DOHH2 (cell line): ENCODE measurements around the gene CASZ1.

Experiments used
- H3F3A ChIP-seq: fragments of 200-600 bp; sonication (generic), shearing (Covaris generic); 2 replicates; pipeline ENCODE4 v1.6.0; 2016; ENCODE audit warnings: antibody characterized with exemption, mild to moderate bottlenecking; ENCODE audit not compliant: control insufficient read depth, insufficient read depth
- H3K27ac ChIP-seq: fragments of 200-600 bp; sonication (generic); 2 replicates; pipeline ENCODE4 v1.5.1; 2014; ENCODE audit warnings: low read depth, mild to moderate bottlenecking, low read length, moderate library complexity
- H3K27me3 ChIP-seq: fragments of 200-600 bp; sonication (generic); 2 replicates; pipeline ENCODE4 v1.6.1; 2014; ENCODE audit warnings: mild to moderate bottlenecking, low read length, mixed read lengths; ENCODE audit not compliant: control insufficient read depth
- H3K36me3 ChIP-seq: fragments of 200-600 bp; sonication (generic); 2 replicates; pipeline ENCODE4 v1.6.1; 2014; ENCODE audit warnings: mild to moderate bottlenecking, low read length, moderate library complexity, mixed read lengths; ENCODE audit not compliant: control insufficient read depth
- H3K4me1 ChIP-seq: fragments of 200-600 bp; sonication (generic); 2 replicates; pipeline ENCODE4 v1.6.1; 2014; ENCODE audit warnings: mild to moderate bottlenecking, low read length, mixed read lengths; ENCODE audit not compliant: control insufficient read depth
- H3K4me2 ChIP-seq: fragments of 200-600 bp; sonication (generic); 2 replicates; pipeline ENCODE4 v1.6.0; 2014; ENCODE audit warnings: mild to moderate bottlenecking, low read length, moderate library complexity
- H3K4me3 ChIP-seq: fragments of 200-600 bp; sonication (generic); 2 replicates; pipeline ENCODE4 v1.5.1; 2014; ENCODE audit warnings: mild to moderate bottlenecking, low read length, mixed read lengths
- H3K79me2 ChIP-seq: fragments of 200-600 bp; sonication (generic); 2 replicates; pipeline ENCODE4 v1.6.1; 2014; ENCODE audit warnings: mild to moderate bottlenecking, low read length, mixed read lengths; ENCODE audit not compliant: control insufficient read depth
- H3K9me2 ChIP-seq: fragments of 200-600 bp; sonication (generic); replicated peaks from 2 replicates; pipeline ENCODE4 v1.6.1; 2014; ENCODE audit warnings: mild to moderate bottlenecking, low read length, mixed read lengths; ENCODE audit not compliant: control insufficient read depth
- H3K9me3 ChIP-seq: fragments of 200-600 bp; sonication (generic); 2 replicates; pipeline ENCODE4 v1.6.1; 2014; ENCODE audit warnings: antibody characterized with exemption, low read length, mixed read lengths; ENCODE audit not compliant: control insufficient read depth, insufficient read depth
- H4K20me1 ChIP-seq: fragments of 200-600 bp; sonication (generic); 2 replicates; pipeline ENCODE4 v1.6.0; 2014; ENCODE audit warnings: low read depth, mild to moderate bottlenecking, antibody characterized with exemption, low read length, moderate library complexity; ENCODE audit not compliant: control insufficient read depth, insufficient read depth
- EZH2phosphoT487 ChIP-seq: fragments of 200-600 bp; sonication (generic); IDR thresholded peaks from 2 replicates; pipeline ENCODE4 v1.6.1; 2017; ENCODE audit warnings: borderline replicate concordance, mild to moderate bottlenecking, antibody characterized with exemption, low read length, moderate library complexity, mixed read lengths
- TF ChIP-seq, protein P1 (sequence below): fragments of 200-600 bp; sonication (generic); IDR thresholded peaks from one replicate; pipeline ENCODE4 v1.5.1; 2014; ENCODE audit warnings: antibody characterized with exemption, mild to moderate bottlenecking, low read depth, low read length; ENCODE audit not compliant: poor library complexity, severe bottlenecking

Gene CASZ1

DNA sequence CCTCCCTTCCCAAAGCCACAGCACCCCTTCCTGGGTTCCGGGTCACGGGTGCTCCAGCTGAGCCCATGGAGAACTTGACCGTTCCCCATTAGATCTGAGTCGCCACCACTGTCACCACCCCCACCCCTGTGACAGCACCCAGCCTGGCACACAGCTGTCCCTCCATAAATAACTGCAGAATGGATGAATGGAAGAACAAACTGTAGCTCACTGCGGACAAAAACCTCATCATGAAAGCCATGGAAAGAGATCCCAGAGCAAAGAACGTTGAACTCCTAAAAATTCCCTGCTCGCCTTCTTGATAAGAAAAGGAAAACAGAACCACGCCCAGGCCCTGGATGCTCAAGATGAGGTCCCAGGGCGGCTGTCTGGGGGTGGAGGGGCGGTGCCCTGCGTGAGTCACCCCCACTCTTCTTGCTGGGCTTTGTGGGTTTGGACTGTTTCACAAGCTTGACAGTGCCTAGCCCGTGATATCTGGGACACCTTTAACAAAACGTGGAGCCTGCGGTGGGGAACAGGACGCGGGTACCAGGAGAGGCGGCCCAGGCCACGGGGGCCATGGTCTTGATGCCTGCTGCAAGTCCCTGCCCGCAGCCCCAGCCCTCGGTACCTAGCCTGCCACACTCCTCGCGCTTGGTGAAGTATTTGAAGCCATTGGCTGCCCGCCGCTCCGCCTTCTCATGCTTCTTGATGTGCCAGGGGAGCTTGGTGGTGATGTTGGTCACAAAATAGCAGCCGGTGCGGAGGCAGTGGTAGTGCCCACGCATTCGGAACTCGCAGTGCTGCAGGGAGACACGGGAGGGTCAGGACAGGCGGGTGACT, 151.9 kb downstream of the CASZ1 start:
- no peaks in the 10 kb centered on the region for H4K20me1 ChIP-seq
- H3K36me3 ChIP-seq, result no peaks in the 10 kb centered on the region
- H3F3A ChIP-seq, result no peaks in the 10 kb centered on the region
- H3K79me2 ChIP-seq, result no peaks in the 10 kb centered on the region
- no peaks in the 10 kb centered on the region for H3K4me1 ChIP-seq
- H3K4me2 ChIP-seq, result no peak overlapping the region
- no peaks in the 10 kb centered on the region for H3K9me3 ChIP-seq
- H3K27ac ChIP-seq, result no peak overlapping the region
- no peaks in the 10 kb centered on the region for H3K27me3 ChIP-seq
- no peaks in the 10 kb centered on the region for H3K9me2 ChIP-seq
- TF ChIP-seq, protein P1, sequence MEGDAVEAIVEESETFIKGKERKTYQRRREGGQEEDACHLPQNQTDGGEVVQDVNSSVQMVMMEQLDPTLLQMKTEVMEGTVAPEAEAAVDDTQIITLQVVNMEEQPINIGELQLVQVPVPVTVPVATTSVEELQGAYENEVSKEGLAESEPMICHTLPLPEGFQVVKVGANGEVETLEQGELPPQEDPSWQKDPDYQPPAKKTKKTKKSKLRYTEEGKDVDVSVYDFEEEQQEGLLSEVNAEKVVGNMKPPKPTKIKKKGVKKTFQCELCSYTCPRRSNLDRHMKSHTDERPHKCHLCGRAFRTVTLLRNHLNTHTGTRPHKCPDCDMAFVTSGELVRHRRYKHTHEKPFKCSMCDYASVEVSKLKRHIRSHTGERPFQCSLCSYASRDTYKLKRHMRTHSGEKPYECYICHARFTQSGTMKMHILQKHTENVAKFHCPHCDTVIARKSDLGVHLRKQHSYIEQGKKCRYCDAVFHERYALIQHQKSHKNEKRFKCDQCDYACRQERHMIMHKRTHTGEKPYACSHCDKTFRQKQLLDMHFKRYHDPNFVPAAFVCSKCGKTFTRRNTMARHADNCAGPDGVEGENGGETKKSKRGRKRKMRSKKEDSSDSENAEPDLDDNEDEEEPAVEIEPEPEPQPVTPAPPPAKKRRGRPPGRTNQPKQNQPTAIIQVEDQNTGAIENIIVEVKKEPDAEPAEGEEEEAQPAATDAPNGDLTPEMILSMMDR, result no peak
- no peak for TF ChIP-seq EZH2phosphoT487
- H3K4me3 ChIP-seq, result no peak overlapping the region

DNA sequence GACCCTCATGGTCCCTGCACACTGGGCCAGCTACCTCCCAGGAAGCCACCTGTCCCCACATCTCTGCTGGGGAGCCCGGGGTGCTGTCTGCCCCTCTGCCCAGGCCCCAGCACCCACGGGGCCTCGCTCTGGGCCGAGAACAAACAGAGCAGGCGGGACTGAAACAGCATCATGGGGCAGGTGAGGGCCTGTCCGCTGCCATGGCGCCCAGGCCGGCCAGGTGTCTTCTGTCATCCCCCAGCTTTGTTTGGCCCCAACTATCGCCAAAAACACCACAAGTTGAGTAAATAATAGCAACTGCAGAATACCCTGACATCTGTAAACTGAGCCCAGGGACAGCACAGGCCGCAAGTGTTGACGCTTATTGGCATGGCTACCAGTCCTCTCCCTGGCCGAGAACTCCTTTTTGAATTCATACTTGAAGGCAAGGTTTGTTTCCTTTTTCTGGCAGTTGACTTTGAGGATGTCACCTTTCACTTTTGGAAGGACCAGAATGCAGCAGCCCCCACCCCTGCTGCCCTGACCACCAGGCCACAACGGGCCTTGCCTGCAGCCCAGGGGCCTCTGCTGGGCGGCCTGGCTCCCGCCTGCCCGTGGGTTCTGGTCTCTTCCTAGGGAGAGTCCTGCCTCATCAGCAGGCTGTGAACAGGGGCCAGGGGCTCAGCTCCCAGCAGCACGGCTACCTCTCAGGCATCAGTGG, 152.7 kb downstream of the CASZ1 start:
- TF ChIP-seq, protein P1, result no peak
- no peak for TF ChIP-seq EZH2phosphoT487
- no peaks in the 10 kb centered on the region for H3K27me3 ChIP-seq
- H4K20me1 ChIP-seq, result no peaks in the 10 kb centered on the region
- no peak overlapping the region for H3K4me3 ChIP-seq
- no peaks in the 10 kb centered on the region for H3K9me3 ChIP-seq
- H3K4me1 ChIP-seq, result no peaks in the 10 kb centered on the region
- no peaks in the 10 kb centered on the region for H3F3A ChIP-seq
- no peak overlapping the region for H3K27ac ChIP-seq
- H3K4me2 ChIP-seq, result no peak overlapping the region
- H3K79me2 ChIP-seq, result no peaks in the 10 kb centered on the region
- no peaks in the 10 kb centered on the region for H3K36me3 ChIP-seq
- H3K9me2 ChIP-seq, result no peaks in the 10 kb centered on the region

DNA sequence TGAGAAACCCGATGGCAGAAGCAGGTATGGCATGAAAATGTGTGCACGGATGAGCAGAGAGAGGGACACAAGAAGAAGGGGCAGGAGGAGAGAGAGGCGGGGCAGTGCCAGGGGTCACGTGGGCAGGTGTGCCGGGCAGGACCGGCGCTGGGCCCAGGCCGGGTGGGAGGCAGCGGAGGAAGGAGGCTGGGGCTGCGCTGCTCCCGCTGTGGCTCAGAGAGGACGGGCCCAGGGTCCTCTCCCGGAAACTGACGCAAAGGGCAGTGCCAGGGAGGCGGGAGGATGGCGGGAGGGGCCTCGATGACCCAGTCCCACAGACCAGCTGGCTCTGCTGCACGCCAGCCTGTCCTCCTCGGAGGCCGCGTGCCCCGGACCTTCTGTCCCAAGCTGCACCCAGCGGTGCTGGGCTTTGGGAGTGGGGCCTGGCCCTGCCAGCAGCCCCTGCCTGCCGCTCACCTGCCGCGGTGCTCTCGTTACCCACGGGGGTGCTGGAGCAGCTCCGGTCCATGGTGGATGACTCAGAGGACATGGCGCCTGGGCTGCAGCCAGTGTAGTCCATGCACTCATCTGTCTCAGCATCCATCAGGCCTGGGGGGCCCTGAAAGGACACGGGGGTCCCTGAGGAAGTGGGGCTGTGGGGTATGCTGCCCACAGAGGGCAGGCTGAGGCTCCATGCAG, 153.9 kb downstream of the CASZ1 start:
- H3F3A ChIP-seq, result peaks cover 3% of the 10 kb centered on the region; the same call in 1 of the 2 replicates
- H3K4me2 ChIP-seq, result no peak overlapping the region
- no peaks in the 10 kb centered on the region for H3K9me2 ChIP-seq
- no peaks in the 10 kb centered on the region for H3K9me3 ChIP-seq
- no peak overlapping the region for H3K27ac ChIP-seq
- H3K4me3 ChIP-seq, result no peak overlapping the region
- H4K20me1 ChIP-seq, result no peaks in the 10 kb centered on the region
- no peaks in the 10 kb centered on the region for H3K4me1 ChIP-seq
- no peak for TF ChIP-seq EZH2phosphoT487
- TF ChIP-seq, protein P1, result no peak
- H3K79me2 ChIP-seq, result no peaks in the 10 kb centered on the region
- H3K36me3 ChIP-seq, result no peaks in the 10 kb centered on the region
- H3K27me3 ChIP-seq, result no peaks in the 10 kb centered on the region
